ENCODE results near the gene TLX1.

DNA sequence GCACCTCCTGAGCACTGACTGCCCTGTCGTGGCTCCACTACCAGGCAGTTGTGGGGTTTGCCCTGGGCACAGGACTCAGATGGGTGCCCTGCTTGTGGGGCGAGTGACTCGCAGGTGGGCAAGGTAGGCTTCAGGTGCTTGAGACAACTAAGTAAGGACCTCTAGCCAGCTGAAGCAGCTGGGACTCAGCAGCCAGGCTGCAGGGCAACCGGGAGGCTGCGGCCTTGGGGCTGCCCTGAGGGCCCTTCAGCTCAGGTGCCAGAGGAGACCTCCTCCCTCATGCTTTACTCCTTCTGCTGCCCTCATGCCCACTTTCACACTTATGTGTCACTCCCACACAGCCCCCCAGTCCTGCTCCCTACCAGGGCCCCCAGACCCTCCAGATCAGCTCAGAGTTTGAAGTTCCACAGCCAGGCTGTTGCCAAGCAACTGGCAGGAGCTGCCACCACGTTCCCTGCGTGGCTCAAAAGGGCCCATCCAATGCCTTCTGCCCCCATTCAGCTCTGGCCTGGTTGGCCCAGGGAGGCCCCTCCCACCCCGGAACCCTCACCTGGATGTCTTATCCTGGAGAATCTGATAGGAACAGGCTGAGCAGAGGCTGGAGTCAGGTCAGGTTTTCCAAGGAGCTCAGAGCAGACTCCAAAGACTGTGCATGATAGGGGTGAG, 10.0 kb downstream of the TLX1 start:
- no peak for TF ChIP-seq POLR2A (IDR thresholded peaks at IDR 0.05; ENCODE audit: low read depth, low read length)
- no peak for TF ChIP-seq POLR2AphosphoS5 (IDR thresholded peaks at IDR 0.05; ENCODE audit: low read depth, low read length)
- no peak for TF ChIP-seq TAF1 (IDR thresholded peaks at IDR 0.05; ENCODE audit: borderline replicate concordance, low read depth, low read length)
